Spleen (tissue), 7 donors: ENCODE data around the gene NENF.

Experiments used
- POLR2A ChIP-seq, 3 donors: fragments of 450-650 bp; IDR thresholded peaks; one replicate each; pipeline ENCODE4 v1.5.1; 2017; ENCODE audit warnings: antibody characterized with exemption in 3 of 3, mild to moderate bottlenecking in 1 of 3
- TF ChIP-seq, protein P1 (sequence below), 11 experiments: fragments of 200-600 bp in 7 of 11; fragments of 450-650 bp in 4 of 11; sonication (generic) in 4 of 11; IDR thresholded peaks in 8 of 11; conservative IDR thresholded peaks in 3 of 11; 1 replicate in 7 of 11; 2 replicates in 4 of 11; pipeline versions ENCODE4 v1.4.0 to v1.8.0; 2016 to 2021; ENCODE audit warnings: antibody characterized with exemption in 11 of 11, inconsistent platforms in 4 of 11, mild to moderate bottlenecking in 1 of 11
- donor health status: DM: no; HTN: no; CAD: no; lungs with moderate emphysema.
- donor health status: DM: no; HTN: no; CAD: no.
- donor health status: DM: no; HTN: no; CAD: no.

GRCh38 chr1:212481438-212481767 lies 48.7 kb downstream of the NENF start:
- no peak for TF ChIP-seq POLR2A (IDR thresholded peaks at IDR 0.05)
- TF ChIP-seq, protein P1, sequence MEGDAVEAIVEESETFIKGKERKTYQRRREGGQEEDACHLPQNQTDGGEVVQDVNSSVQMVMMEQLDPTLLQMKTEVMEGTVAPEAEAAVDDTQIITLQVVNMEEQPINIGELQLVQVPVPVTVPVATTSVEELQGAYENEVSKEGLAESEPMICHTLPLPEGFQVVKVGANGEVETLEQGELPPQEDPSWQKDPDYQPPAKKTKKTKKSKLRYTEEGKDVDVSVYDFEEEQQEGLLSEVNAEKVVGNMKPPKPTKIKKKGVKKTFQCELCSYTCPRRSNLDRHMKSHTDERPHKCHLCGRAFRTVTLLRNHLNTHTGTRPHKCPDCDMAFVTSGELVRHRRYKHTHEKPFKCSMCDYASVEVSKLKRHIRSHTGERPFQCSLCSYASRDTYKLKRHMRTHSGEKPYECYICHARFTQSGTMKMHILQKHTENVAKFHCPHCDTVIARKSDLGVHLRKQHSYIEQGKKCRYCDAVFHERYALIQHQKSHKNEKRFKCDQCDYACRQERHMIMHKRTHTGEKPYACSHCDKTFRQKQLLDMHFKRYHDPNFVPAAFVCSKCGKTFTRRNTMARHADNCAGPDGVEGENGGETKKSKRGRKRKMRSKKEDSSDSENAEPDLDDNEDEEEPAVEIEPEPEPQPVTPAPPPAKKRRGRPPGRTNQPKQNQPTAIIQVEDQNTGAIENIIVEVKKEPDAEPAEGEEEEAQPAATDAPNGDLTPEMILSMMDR (IDR thresholded peaks at IDR 0.05 in 8 of 11, conservative IDR thresholded peaks at IDR 0.05 in 3 of 11) = no peak
